ENCODE results near the gene PCDHA12.

PCDHA12 gene

DNA sequence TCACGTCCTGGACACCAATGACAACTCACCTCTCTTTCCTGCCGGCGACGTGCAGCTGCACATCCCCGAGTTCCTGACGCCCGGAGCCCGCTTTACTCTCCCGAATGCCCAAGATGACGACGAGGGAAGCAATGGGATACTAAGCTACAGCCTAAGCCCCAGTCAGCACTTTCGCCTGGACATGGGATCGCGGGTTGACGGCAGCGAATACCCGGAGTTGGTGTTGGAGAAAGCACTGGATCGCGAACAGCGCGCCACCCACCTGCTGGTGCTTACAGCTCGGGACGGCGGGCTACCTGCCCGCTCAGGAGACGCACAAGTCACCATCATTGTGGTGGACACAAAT is 52.1 kb downstream of the PCDHA12 start:
- TF ChIP-seq, protein P1, sequence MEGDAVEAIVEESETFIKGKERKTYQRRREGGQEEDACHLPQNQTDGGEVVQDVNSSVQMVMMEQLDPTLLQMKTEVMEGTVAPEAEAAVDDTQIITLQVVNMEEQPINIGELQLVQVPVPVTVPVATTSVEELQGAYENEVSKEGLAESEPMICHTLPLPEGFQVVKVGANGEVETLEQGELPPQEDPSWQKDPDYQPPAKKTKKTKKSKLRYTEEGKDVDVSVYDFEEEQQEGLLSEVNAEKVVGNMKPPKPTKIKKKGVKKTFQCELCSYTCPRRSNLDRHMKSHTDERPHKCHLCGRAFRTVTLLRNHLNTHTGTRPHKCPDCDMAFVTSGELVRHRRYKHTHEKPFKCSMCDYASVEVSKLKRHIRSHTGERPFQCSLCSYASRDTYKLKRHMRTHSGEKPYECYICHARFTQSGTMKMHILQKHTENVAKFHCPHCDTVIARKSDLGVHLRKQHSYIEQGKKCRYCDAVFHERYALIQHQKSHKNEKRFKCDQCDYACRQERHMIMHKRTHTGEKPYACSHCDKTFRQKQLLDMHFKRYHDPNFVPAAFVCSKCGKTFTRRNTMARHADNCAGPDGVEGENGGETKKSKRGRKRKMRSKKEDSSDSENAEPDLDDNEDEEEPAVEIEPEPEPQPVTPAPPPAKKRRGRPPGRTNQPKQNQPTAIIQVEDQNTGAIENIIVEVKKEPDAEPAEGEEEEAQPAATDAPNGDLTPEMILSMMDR (IDR thresholded peaks at IDR 0.05): no peak
